GM19239 (cell line): ENCODE results near the gene MMP15.

Experiments
- DNase-seq: peaks from one replicate; pipeline ENCODE4 v3.0.0; 2011; ENCODE audit warnings: low spot score; ENCODE audit not compliant: insufficient read length
- FAIRE-seq: peaks from 2 replicates; lab custom pipeline; 2011; peaks lifted over from hg19 to GRCh38; lab: Jason Lieb, UNC

MMP15 gene

DNA sequence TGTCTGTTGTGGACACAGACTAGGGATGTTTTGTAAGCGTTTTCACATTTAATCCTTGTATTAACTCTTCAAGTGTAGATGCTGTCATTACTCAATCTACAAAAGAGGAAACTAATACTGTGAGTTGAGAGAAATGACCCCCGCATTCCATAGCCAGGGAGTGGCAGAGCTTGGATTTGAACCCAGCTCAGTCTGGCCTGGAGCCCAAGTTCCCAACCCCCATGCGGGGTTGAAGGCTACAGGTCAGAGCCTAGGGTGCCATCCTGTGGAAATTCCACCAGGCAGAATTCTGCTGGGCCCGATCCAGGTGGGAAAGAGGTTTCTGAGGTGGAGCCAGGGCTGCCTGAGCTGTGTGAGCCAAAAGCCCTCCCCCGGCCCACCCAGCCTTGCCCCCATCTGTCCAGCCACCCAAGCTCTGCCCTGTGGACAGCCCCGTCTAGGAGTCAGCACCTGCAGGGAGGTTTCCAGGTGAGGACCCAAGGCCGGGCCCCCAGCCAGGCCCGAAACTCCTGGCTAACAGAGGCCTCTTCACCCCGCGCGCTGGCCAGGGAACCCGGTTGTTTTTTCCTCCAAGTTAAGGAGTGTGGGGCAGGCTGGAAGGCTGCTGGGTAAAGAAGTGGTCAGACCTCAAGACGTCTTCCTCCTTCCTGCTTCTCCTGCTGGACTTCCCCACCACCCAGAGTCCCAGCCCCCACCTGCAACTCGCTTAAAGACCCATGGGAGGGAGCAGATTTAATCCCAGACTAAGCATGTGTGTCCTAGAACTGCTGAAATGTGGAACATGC, 5.7 kb downstream of the MMP15 start:
- no peak for FAIRE-seq
- no peak for DNase-seq

DNA sequence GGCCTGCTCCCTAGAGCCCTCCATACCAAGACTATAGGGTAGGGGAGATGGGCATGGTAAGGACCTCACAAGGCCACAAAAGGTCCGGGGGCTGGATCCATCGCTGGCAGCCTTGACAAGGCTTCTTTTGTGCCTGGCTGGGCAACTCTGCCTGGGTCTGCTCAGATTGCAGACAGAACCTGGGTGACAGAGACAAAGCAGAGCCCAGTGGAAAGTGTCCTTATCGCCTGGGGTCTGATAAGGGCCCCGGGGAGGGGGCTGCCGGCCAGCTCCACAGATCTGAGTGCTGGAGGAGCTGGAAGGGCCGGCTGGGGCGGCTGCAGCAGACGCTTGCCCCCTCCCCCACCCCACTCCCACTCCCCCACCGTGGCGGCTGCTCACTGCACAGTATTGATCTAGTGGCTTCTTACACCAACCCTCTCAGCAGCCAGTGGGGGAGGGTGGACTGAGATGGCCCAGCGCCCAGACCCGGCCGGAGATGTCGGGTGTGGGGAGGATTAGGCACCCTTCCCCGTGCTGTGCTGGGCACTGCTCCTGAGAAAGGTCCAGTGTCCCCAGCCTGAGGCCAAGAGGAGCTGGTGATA, 7.2 kb downstream of the MMP15 start:
- no peak for DNase-seq
- no peak for FAIRE-seq

DNA sequence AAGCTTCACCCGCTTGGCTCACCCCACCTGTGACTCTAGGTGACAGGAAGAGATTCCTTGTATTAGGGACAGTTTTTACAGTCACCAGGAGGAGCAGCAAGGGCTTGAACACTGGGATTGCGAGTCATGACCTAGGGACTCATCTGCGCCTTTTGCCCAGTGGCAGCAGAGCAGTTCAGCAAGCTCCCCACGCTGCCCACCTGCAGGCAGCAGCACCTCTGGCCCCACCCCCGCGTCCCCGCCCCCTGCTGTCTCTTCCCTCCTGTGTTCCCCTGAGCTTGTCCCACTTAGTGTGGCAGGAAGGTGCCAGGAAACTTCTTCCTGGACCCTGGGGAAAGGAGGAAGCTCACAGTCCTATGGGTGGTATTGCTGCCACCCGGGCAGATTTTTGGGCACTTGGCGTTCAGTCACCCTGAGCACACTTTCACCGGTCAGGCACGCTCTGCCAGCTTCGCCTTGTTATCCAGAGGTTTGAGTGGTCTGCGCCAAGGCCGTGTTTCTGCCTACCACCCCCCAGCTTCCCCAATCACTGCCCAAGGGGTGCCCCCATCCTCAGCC, 8.7 kb downstream of the MMP15 start:
- FAIRE-seq = no peak
- DNase-seq = no peak

DNA sequence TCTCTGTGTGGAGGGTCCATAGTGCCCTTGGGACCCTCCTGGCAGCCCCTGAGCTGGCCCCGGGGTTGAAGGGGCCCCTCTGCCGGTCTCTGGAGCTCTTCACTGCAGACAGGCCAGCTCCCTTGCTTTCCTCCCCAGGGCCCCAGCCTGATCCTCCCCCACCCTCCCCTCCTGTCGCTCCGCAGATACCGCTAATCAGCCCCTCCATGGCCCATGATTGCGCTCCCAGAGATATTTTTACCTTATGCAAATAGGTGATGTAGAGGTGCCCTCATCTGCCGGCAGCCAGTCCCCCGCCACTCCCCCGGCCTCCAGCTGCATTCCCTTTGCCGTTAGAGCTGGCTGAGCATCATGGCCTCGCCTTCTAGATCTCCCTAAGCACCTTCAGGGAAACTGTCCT, 9.2 kb downstream of the MMP15 start:
- DNase-seq = no peak
- FAIRE-seq = no peak

DNA sequence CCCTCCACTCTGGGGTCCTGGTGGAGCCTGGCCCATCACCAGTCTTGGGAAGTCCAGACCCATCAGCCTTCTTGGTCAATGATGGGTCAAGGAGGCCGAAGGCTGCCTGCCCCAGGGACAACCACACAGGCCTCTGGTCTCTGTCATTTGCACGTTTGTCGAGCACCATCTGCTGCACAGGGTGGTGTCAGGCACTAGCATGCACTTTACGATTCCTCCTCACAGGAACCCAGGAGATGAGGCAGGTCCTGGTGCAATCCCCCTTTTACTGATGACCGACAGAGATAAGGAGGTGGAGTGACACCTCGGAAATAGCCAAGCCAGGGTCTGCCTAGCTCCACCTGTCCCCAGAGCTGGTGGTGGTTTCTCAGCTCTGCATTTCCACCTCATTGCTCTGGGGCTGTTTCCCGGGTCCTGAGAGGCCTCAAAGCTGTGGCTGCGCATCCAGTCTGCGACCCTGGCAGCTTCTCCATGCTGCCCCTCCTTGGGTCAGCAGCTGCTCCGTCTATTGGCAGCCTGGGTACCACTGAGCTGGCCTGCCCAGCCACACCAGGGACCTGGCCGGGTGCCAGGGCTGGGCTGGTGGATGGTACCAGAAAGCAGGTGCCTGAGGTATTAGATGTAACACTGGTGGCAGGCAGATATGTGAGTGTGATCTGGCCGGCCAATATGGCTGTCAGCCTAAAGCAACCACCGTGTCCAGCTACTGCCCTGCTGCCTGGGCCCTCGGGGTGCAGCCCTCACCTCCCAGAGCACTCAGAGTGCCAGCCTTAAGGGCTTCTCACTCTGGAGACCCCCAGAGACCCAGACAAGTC, 10.0 kb downstream of the MMP15 start:
- no peak for DNase-seq

DNA sequence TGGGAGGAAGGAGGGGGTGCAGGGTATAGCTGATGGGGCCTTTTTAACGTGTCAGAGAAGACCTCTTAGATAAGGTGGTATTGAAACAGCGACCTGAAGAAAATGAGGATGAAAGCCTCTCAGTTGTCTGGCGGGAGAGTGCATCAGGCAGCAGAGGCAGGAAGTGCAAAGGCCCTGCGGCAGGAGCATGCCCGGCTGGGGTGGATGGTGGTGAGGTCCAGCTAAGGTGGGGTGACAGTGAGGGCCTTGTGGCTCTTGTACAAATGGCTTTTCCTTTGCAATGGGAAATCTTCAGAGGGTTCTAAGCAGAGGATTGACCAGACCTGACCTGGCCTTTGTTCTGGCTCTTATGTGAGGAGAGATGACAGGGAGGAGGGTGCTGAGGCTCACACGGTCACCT, 11.4 kb downstream of the MMP15 start:
- no peak for DNase-seq

More for the DNA sequence above, 10.0 kb downstream of the MMP15 start:
- FAIRE-seq = no peak

DNA sequence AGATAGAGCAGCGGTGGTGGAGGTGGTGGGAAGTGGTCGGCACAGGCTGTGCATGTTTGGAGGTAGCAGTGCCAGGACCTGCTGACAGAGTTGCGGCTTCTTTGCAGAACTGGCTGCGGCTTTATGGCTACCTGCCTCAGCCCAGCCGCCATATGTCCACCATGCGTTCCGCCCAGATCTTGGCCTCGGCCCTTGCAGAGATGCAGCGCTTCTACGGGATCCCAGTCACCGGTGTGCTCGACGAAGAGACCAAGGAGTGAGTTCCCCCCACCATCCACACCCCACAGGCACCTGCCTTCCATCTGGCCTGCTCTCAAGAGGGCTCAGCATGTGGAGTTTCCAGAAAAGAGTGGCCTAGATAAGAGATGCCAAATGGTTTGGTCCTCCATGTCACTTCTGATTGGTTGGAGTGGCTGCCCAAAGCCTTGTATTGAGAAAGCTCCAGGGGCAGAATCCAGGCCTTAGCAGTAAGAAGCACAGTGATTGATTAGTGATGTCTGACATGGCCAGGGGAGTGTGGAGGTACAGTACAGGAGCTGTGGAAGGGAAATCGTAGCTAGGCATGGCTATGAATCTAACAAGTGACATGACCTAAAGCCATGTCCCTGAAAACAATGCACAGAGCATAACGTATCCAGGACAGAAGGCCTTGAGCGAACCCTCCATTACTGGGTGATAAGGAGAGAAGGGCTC, 12.0 kb downstream of the MMP15 start:
- FAIRE-seq (no peak), DNase-seq (no peak)

More for the DNA sequence above, 11.4 kb downstream of the MMP15 start:
- FAIRE-seq = no peak

DNA sequence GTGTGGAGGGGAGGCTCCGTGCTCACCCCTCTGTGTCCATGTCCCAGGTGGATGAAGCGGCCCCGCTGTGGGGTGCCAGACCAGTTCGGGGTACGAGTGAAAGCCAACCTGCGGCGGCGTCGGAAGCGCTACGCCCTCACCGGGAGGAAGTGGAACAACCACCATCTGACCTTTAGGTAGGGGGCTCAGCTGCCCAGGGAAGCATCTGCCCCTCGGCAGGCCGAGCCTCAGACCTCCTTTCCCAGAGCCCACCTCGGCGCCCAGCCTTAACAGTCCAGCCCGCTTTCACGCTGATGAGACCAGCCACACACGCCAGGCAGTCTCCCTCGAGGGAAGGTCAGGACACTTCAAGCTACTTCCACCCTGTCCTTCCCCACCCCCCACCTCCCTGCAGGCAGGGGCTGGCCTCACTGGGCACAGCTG, 12.7 kb downstream of the MMP15 start:
- DNase-seq = no peak
- FAIRE-seq = no peak

DNA sequence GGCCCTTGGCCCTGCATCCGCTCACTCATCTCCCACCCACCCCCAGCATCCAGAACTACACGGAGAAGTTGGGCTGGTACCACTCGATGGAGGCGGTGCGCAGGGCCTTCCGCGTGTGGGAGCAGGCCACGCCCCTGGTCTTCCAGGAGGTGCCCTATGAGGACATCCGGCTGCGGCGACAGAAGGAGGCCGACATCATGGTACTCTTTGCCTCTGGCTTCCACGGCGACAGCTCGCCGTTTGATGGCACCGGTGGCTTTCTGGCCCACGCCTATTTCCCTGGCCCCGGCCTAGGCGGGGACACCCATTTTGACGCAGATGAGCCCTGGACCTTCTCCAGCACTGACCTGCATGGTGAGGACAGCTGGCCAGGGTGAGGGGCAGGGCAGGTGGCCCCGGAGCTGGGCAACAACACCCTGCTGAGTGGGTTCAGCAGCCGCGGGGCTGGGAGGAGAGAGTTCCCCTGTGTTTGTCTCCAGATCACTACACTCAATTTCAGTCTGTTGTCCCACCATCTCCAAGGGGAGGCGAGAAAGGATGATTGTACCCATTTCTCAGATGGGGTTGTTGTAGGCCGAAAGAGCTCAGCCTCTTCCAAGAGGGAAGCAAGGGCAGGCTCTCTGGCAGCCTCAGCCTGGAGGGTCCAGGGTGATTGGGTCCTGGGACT, 14.4 kb downstream of the MMP15 start:
- FAIRE-seq (no peak), DNase-seq (no peak)

DNA sequence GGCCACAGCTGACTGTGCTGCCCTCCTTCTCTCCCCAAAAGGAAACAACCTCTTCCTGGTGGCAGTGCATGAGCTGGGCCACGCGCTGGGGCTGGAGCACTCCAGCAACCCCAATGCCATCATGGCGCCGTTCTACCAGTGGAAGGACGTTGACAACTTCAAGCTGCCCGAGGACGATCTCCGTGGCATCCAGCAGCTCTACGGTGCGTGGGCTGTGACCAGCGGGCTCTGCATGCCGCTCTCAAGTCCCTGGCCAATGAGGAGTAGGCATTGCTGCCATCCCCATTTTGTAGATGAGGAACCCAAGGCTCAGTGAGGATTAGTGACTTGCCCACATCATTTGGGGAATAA, 14.9 kb downstream of the MMP15 start:
- FAIRE-seq (no peak), DNase-seq (no peak)

DNA sequence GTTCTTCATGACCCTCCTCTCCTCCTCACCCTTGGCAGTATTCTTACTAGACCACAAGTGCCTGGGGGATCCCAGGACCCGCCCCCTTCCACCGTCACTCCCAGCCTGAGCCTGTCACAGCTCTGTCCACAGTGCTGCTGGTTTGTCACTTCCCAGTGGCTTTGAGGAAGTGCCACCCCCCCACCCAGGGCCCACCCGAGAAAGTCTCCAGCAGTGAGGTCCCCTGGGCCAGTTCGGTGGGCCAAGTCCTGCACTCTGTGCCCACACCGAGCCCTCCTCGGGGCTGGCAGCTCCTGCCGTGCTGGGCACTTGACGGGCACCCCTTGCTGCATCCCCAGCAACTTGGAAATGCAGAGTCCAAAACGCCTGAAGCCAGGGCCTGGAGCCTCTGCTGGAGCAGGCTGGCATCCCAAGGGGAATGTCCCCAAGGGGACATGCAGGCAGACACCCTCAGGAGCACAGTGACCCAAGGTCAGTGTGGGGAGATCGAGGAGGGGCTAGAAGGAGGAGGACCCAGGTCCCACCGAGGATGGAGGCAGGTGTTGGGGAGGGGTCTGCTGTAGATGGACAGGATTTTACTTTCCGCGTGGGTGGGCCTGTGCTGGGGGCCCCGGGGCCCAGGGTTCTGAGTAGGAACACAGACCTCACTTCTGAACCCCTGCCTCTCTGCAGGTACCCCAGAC, 15.5 kb downstream of the MMP15 start:
- DNase-seq = no peak
- FAIRE-seq = no peak

DNA sequence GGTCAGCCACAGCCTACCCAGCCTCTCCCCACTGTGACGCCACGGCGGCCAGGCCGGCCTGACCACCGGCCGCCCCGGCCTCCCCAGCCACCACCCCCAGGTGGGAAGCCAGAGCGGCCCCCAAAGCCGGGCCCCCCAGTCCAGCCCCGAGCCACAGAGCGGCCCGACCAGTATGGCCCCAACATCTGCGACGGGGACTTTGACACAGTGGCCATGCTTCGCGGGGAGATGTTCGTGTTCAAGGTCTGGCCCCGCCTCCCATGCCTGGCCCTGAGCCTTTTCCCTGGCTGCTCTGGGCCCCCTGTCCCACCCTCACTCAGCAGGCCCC, 16.0 kb downstream of the MMP15 start:
- no peak for DNase-seq
- FAIRE-seq = no peak

DNA sequence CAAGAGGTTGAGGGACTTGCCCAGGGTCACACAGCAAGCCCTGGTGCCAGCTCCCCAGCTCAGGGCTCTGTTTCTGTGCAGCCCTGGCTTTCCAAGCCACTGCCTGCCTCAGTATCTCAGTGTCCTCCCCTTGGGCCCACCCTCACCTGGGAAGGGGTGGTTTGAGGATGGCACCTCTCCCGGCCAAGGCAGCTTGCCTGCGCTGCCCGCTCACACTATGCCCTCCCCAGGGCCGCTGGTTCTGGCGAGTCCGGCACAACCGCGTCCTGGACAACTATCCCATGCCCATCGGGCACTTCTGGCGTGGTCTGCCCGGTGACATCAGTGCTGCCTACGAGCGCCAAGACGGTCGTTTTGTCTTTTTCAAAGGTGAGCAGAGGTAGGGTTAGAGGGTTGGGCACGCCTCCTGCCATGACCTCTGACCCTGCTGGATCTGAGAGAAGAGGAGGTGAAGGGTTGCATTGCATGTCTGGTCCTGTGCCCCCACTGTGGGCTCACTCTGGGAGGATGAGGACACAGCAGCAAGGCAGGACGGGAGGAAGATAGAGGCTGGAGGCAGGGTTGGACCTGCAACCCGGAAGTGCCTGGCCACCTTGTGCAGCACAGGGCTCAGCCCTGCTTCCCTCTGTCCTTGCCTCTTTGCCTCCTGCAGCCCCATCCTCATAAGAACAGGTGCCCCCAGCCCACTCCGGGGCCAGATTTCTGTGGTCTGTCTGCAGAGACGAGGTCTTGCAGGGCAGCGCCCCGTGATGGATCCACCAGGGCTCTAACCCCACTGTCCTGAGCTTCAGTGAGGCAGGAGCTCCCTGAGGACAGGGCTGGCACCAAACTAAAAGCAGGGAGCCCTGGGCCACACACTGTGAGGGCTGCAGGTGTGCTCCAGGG, 16.7 kb downstream of the MMP15 start:
- no peak for DNase-seq
- FAIRE-seq = no peak

DNA sequence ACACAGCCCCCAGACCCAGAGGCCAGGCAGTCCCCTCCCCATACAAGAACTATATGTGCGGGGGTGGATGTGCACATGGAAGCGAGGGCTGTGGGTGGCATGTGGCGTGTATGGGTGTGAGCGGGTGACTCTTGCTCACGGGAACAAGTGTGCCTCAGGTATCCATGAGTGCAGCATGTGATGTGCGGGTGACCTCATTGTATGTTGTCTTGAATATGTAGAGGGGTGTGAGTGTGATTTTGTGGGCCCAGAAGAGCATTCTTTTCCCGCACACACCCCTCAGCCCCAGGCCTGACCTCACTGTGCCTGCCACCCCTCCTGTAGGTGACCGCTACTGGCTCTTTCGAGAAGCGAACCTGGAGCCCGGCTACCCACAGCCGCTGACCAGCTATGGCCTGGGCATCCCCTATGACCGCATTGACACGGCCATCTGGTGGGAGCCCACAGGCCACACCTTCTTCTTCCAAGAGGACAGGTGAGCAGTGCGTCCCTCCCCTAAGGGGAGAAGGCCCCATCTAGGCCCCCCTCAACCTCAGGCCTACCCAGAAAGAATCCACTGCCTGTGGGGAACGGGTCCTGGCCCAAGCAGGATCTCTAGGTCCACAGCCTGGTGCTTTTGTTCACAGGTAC, 17.4 kb downstream of the MMP15 start:
- DNase-seq (no peak), FAIRE-seq (no peak)

DNA sequence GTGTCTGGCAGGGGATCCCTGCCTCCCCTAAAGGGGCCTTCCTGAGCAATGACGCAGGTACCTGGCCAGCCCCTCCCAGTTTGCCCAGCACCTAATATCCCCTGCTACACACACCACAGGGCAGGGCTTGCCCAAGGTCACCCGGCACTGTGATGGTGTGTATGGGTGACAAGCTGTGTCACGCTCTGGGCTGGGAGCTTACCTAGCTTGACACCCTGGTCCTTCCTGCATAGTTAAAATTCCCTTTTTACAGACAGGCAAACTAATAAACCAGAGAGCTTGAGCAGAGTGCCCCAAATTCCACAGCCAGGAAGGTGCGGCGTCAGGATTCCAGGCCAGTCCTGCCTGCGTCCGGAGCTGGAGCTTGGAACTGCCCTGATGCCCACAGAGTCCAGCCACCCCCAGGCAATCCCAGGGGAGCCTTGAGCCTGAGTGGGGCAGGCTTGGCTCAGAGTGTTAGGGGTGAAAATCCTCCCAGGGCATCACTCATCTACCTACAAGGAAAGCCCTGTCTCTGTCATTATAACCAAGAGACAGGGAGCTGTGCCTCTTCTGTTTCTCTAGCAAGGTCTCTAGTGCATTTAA, 18.1 kb downstream of the MMP15 start:
- no peak for FAIRE-seq

DNA sequence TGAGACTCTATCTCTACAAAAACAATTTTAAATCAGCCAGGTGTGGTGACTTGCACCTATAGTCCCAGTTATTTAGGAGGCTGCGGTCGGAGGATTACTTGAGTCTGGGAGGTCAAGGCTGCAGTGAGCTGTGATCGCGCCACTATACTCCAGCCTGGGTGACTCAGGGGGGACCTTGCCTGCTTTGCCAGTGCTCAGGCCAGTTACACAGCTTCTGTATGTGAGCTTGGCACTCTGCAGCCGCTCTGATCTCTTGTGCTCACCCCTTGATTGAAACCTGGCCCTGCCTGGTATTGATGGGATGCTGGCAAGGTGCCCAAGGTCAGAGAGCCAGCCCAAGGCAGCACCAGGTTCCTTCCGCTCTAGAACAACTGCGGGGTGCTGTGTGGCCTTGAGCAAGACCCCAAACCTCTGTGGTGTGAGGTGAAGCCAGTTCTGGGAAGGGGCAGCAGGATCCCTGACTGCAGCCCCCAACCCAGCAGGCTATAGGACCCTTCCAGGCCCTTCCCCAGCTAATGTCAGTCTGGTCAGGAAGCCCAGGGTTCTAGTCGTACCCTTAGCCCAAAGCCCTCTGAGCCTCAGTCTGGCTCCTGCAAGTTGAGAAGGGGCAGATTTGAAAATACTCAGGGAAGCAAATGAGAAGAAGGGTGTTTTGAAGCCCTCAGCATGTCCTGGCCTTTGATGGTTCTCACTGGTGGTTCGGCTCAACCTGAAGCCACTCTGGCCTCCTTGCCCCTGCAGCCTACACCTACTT, 18.9 kb downstream of the MMP15 start:
- DNase-seq = no peak
- no peak for FAIRE-seq

More for the DNA sequence above, 18.1 kb downstream of the MMP15 start:
- no peak for DNase-seq

DNA sequence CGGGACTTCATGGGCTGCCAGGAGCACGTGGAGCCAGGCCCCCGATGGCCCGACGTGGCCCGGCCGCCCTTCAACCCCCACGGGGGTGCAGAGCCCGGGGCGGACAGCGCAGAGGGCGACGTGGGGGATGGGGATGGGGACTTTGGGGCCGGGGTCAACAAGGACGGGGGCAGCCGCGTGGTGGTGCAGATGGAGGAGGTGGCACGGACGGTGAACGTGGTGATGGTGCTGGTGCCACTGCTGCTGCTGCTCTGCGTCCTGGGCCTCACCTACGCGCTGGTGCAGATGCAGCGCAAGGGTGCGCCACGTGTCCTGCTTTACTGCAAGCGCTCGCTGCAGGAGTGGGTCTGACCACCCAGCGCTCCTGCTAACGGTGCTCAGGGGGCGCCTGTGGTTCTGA, 19.5 kb downstream of the MMP15 start:
- FAIRE-seq (no peak), DNase-seq (no peak)
